HG03175 (cell line): ENCODE data around the gene KLHL5.

Experiments used
- ATAC-seq: cut with Tn5 transposase; IDR thresholded peaks from one replicate; pipeline ENCODE4 v1.9.1; 2021; ENCODE audit warnings: mild to moderate bottlenecking, moderate library complexity; ENCODE audit not compliant: unreplicated experiment

The KLHL5 gene

GRCh38 chr4:39043861-39044363, 18.1 kb upstream of the KLHL5 start:
- no peak for ATAC-seq

- peak; percentile 71 for ATAC-seq
Observed at GRCh38 chr4:39044364-39044955, 17.6 kb upstream of the KLHL5 start.

- ATAC-seq, result peak; percentile 31
Observed at GRCh38 chr4:39044956-39045826, 16.8 kb upstream of the KLHL5 start.

- ATAC-seq, result no peak
Observed at GRCh38 chr4:39045827-39046221, 16.2 kb upstream of the KLHL5 start.

- no peak for ATAC-seq
Observed at GRCh38 chr4:39046249-39046648, 15.8 kb upstream of the KLHL5 start.

GRCh38 chr4:39047681-39048080, 14.4 kb upstream of the KLHL5 start:
- no peak for ATAC-seq

- ATAC-seq, result no peak
Observed at GRCh38 chr4:39048311-39048710, 13.7 kb upstream of the KLHL5 start.

GRCh38 chr4:39050590-39050989, 11.4 kb upstream of the KLHL5 start:
- ATAC-seq, result no peak

GRCh38 chr4:39051492-39051891, 10.5 kb upstream of the KLHL5 start:
- ATAC-seq, result no peak

- no peak for ATAC-seq
Observed at GRCh38 chr4:39053983-39054382, 8.0 kb upstream of the KLHL5 start.

GRCh38 chr4:39054497-39054896, 7.5 kb upstream of the KLHL5 start:
- no peak for ATAC-seq

GRCh38 chr4:39056023-39056422, 6.0 kb upstream of the KLHL5 start:
- ATAC-seq, result no peak

GRCh38 chr4:39061457-39061856, 575 bp upstream of the KLHL5 start:
- ATAC-seq, result no peak

- no peak for ATAC-seq
Observed at GRCh38 chr4:39062770-39063097, 702 bp downstream of the KLHL5 start.

GRCh38 chr4:39063430-39063829, 1.4 kb downstream of the KLHL5 start:
- no peak for ATAC-seq

GRCh38 chr4:39066371-39066770, 4.3 kb downstream of the KLHL5 start:
- no peak for ATAC-seq

- no peak for ATAC-seq
Observed at GRCh38 chr4:39067031-39067430, 5.0 kb downstream of the KLHL5 start.

GRCh38 chr4:39067451-39067850, 5.4 kb downstream of the KLHL5 start:
- no peak for ATAC-seq

GRCh38 chr4:39068907-39069306, 6.9 kb downstream of the KLHL5 start:
- ATAC-seq, result no peak

GRCh38 chr4:39078829-39079228, 16.8 kb downstream of the KLHL5 start:
- no peak for ATAC-seq

- no peak for ATAC-seq
Observed at GRCh38 chr4:39083164-39083563, 21.1 kb downstream of the KLHL5 start.

- no peak for ATAC-seq
Observed at GRCh38 chr4:39085891-39086290, 23.9 kb downstream of the KLHL5 start.
